Breast epithelium (tissue), 3 donors: ENCODE measurements around the gene PRDM2.

Experiments used
- CTCF ChIP-seq, 3 donors: fragments of 450-650 bp; IDR thresholded peaks; one replicate each; pipeline ENCODE4 v1.5.1; 2016 to 2017; ENCODE audit warnings: antibody characterized with exemption in 3 of 3, mild to moderate bottlenecking in 3 of 3, moderate library complexity in 3 of 3
- POLR2A ChIP-seq: fragments of 450-650 bp; IDR thresholded peaks from one replicate; pipeline ENCODE4 v1.6.1; 2016; ENCODE audit warnings: antibody characterized with exemption, mild to moderate bottlenecking, moderate library complexity
- POLR2AphosphoS5 ChIP-seq, 3 donors: sonication (generic); formaldehyde crosslinking; IDR thresholded peaks; one replicate each; pipeline ENCODE4 v1.6.1; 2017; ENCODE audit warnings: antibody characterized with exemption in 3 of 3

GRCh38 chr1:13748610-13749505, 48.9 kb downstream of the PRDM2 start:
- TF ChIP-seq POLR2AphosphoS5 (IDR thresholded peaks at IDR 0.05): peak; percentile 7 to 86 (median 11)
- no peak for TF ChIP-seq POLR2A
- TF ChIP-seq CTCF (IDR thresholded peaks at IDR 0.05): peak in 1 of 3 donors; percentile 18
